Neural crest cell (in vitro differentiated cells): ENCODE measurements around the gene RAPGEF1. TPM values are rescaled to one million over a fixed set of nuclear protein-coding genes. Genes with fewer than 3 reads are reported as not detected.
A peak's percentile ranks its signal among the peaks of the same experiment; 100 is the strongest.

Source experiments
- DNase-seq: peaks from one replicate; pipeline ENCODE4 v3.0.0; 2021; ENCODE audit warnings: low read depth, mixed read lengths, low spot score
- H3K27ac Mint-ChIP-seq: one replicate; pipeline ENCODE4 v1.8.0; 2021; ENCODE audit warnings: mild to moderate bottlenecking, mixed read lengths; ENCODE audit not compliant: unreplicated experiment
- H3K27me3 Mint-ChIP-seq: 2 replicates; pipeline ENCODE4 v1.8.0; 2021; ENCODE audit warnings: low read depth, mild to moderate bottlenecking, mixed read lengths
- H3K36me3 Mint-ChIP-seq: 2 replicates; pipeline ENCODE4 v1.8.0; 2021; ENCODE audit warnings: low read depth, mild to moderate bottlenecking, mixed read lengths
- H3K4me1 Mint-ChIP-seq: 2 replicates; pipeline ENCODE4 v1.8.0; 2021; ENCODE audit warnings: mixed read lengths
- H3K4me3 Mint-ChIP-seq: one replicate; pipeline ENCODE4 v1.8.0; 2021; ENCODE audit warnings: mild to moderate bottlenecking, mixed read lengths
- H3K9me3 Mint-ChIP-seq: 2 replicates; pipeline ENCODE4 v1.8.0; 2021; ENCODE audit warnings: mixed read lengths
- CTCF ChIP-seq: fragments of 200-600 bp; sonication (generic); conservative IDR thresholded peaks from 2 replicates; pipeline ENCODE4 v1.5.0; 2021; ENCODE audit warnings: antibody characterized with exemption, mild to moderate bottlenecking
- total RNA-seq: library from RNA; stranded (reverse); gene quantifications from 2 replicates; pipeline ENCODE4 v1.2.1, GENCODE V29; 2021

Gene RAPGEF1
- total RNA-seq, 1 donor from 2014 or later, result 68.1 TPM

GRCh38 chr9:131704141-131704983, 35.5 kb downstream of the RAPGEF1 start:
- peak overlapping the region; percentile 86 for H3K27ac Mint-ChIP-seq
- H3K9me3 Mint-ChIP-seq, result no peaks in the 10 kb centered on the region
- H3K36me3 Mint-ChIP-seq, result peaks cover 3% of the 10 kb centered on the region
- DNase-seq, result no peak
- no peaks in the 10 kb centered on the region for H3K27me3 Mint-ChIP-seq
- no peak for TF ChIP-seq CTCF
- H3K4me3 Mint-ChIP-seq, result no peak overlapping the region
- H3K4me1 Mint-ChIP-seq, result peaks cover 34% of the 10 kb centered on the region

GRCh38 chr9:131703697-131704096, 36.2 kb downstream of the RAPGEF1 start:
- TF ChIP-seq CTCF, result no peak
- Mint-ChIP-seq H3K9me3 (no peaks in the 10 kb centered on the region), H3K4me3 (no peak overlapping the region), H3K27ac (no peak overlapping the region), H3K36me3 (peaks cover 3% of the 10 kb centered on the region), H3K4me1 (peaks cover 32% of the 10 kb centered on the region), H3K27me3 (no peaks in the 10 kb centered on the region)
- no peak for DNase-seq

GRCh38 chr9:131702911-131703310, 37.0 kb downstream of the RAPGEF1 start:
- DNase-seq, result no peak
- peaks cover 31% of the 10 kb centered on the region for H3K4me1 Mint-ChIP-seq
- H3K27me3 Mint-ChIP-seq, result no peaks in the 10 kb centered on the region
- no peaks in the 10 kb centered on the region for H3K9me3 Mint-ChIP-seq
- no peak overlapping the region for H3K4me3 Mint-ChIP-seq
- TF ChIP-seq CTCF, result no peak
- H3K36me3 Mint-ChIP-seq, result peaks cover 3% of the 10 kb centered on the region
- H3K27ac Mint-ChIP-seq, result no peak overlapping the region

GRCh38 chr9:131701789-131702337, 38.0 kb downstream of the RAPGEF1 start:
- no peak overlapping the region for H3K4me3 Mint-ChIP-seq
- peaks cover 26% of the 10 kb centered on the region for H3K4me1 Mint-ChIP-seq

GRCh38 chr9:131701436-131701781, 38.5 kb downstream of the RAPGEF1 start:
- no peak overlapping the region for H3K4me3 Mint-ChIP-seq
- no peak for TF ChIP-seq CTCF
- H3K4me1 Mint-ChIP-seq, result peaks cover 26% of the 10 kb centered on the region
- no peaks in the 10 kb centered on the region for H3K9me3 Mint-ChIP-seq
- no peak for DNase-seq
- no peaks in the 10 kb centered on the region for H3K27me3 Mint-ChIP-seq
- H3K27ac Mint-ChIP-seq, result no peak overlapping the region
- H3K36me3 Mint-ChIP-seq, result peaks cover 3% of the 10 kb centered on the region

More at GRCh38 chr9:131701789-131702337, 38.0 kb downstream of the RAPGEF1 start:
- no peak for DNase-seq
- H3K9me3 Mint-ChIP-seq, result no peaks in the 10 kb centered on the region
- TF ChIP-seq CTCF, result no peak
- H3K36me3 Mint-ChIP-seq, result peaks cover 3% of the 10 kb centered on the region
- H3K27ac Mint-ChIP-seq, result no peak overlapping the region
- H3K27me3 Mint-ChIP-seq, result no peaks in the 10 kb centered on the region
